H1 (cell line): ENCODE data around the gene ZGLP1. TPM values are rescaled to one million over a fixed set of nuclear protein-coding genes. Genes with fewer than 3 reads are reported as not detected.

ENCODE experiments used
- CTBP2 ChIP-seq: IDR thresholded peaks from 2 replicates; pipeline ENCODE4 v1.7.0; 2011; ENCODE audit warnings: borderline replicate concordance, mild to moderate bottlenecking, moderate library complexity, mixed read lengths, low read length; ENCODE audit not compliant: insufficient read depth, insufficient read length
- CTCF ChIP-seq, 3 experiments: IDR thresholded peaks; 1 replicate in 2 of 3; 2 replicates in 1 of 3; pipeline versions ENCODE4 v1.5.1 to v1.6.1; 2011; ENCODE audit warnings: low read length in 3 of 3, mild to moderate bottlenecking in 3 of 3, inconsistent platforms in 2 of 3, low read depth in 1 of 3, moderate library complexity in 1 of 3; ENCODE audit not compliant: insufficient read depth in 1 of 3; ENCODE audit errors: control extremely low read depth in 1 of 3
- SIX5 ChIP-seq: IDR thresholded peaks from 2 replicates; pipeline ENCODE4 v1.6.1; 2011; ENCODE audit warnings: mild to moderate bottlenecking, low read depth, low read length
- SUZ12 ChIP-seq: fragments of 200-600 bp; sonication (generic); IDR thresholded peaks from 2 replicates; pipeline ENCODE4 v1.6.1; 2012; ENCODE audit warnings: mild to moderate bottlenecking, inconsistent platforms, low read length, moderate library complexity, mixed read lengths
- polyA plus RNA-seq, 7 experiments: library from polyadenylated mRNA; depleted of rRNA in 3 of 7; stranded (reverse) in 5 of 7; unstranded in 2 of 7; fragments of >200 nt in 5 of 7; fragments of 200-250 nt in 2 of 7; gene quantifications; 1 replicate in 5 of 7; 2 replicates in 1 of 7; 4 replicates in 1 of 7; pipeline versions ENCODE4 v1.2.1 to v1.2.3, GENCODE V29; 2011 to 2013; ENCODE audit warnings: missing spikeins in 2 of 7, mixed read lengths in 2 of 7
- total RNA-seq: library from RNA; stranded (reverse); fragmentation: NEBNext Ultra II Directional; extraction: Animal tissue kit (Norgen Biotek cat#: 25700); gene quantifications from 2 replicates; pipeline ENCODE4 v1.2.1, GENCODE V29; 2021

Gene ZGLP1
- total and polyA plus RNA-seq, 2 of the 8 experiments (the other 6 are each of a cell fraction or from before 2014, with no cell fraction given) = 4.2 to 5.1 TPM

DNA sequence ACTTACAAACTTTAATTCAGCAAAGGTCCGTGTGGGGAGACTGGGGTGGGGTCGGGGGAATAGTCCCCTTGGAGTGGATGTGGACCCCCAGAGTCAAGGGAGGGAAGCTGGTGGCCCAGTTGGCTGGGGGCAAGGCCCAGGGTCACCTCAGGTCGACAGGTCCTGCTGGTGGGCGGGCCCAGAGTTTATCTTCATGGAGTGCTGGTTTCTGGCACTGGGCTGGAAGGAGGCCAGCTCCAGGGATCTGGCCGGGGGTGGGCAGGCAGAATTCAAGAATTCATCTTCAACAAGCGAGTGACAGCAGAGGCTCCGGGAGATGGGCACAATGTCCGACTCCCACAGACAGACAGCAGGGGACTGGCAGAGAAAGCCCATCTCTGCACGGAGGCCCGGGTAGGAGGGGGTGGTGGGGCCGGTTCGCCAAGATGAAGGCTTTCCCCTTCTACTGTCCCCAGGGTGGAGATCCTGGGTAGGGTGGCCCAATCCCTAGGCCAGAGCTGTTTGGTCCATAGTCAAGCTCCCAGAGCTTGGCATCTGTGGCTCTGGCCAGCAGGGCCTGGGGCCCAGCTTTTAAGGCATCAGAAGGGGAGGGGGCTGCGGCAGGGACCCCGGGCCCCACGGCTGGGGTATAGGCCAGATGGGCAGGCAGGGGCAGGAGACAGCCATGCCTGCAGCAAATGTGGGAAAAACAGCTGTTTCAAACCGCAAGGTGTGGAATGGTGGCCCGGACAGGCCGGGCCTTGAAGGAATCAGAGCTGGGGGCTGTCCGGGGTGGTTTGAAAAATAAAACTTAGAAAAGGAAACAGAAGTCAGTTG lies 6.8 kb upstream of the ZGLP1 start (continued):
- TF ChIP-seq CTBP2 (no peak), SUZ12 (no peak), SIX5 (no peak), CTCF (IDR thresholded peaks at IDR 0.05; ENCODE audit: control extremely low read depth in 1 of 3, insufficient read depth in 1 of 3, low read depth in 1 of 3, low read length in 3 of 3) (no peak)
